OCI-LY7 (cell line): ENCODE data around the gene RHBDL1. TPM values are rescaled to one million over a fixed set of nuclear protein-coding genes. Genes with fewer than 3 reads are reported as not detected.

Experiments
- BruUV-seq: library from RNA; stranded (reverse); fragments of 400-500 nt; replicated peaks from 2 replicates; lab custom pipeline; 2021; lab: Mats Ljungman, UMichigan
- CTCF ChIA-PET: fragments of 300-600 bp; sonication (Branson Sonifier 250); formaldehyde crosslinking; loops from one replicate; lab custom pipeline; 2022; ENCODE audit warnings: antibody characterized with exemption; ENCODE audit not compliant: unreplicated experiment; lab: Charles Lee
- POLR2A ChIA-PET: fragments of 300-600 bp; sonication (Branson Sonifier 250); formaldehyde crosslinking; loops from one replicate; lab custom pipeline; 2022; ENCODE audit warnings: antibody characterized with exemption; lab: Charles Lee
- DNase-seq: peaks from one replicate; pipeline ENCODE4 v3.0.0-alpha.2; 2015; ENCODE audit warnings: low spot score
- H2AFZ ChIP-seq: fragments of 200-600 bp; sonication (generic), shearing (Covaris generic); 2 replicates; pipeline ENCODE4 v1.6.1; 2014; ENCODE audit warnings: mild to moderate bottlenecking, antibody characterized with exemption, low read length, moderate library complexity
- H3K27ac ChIP-seq: fragments of 200-600 bp; sonication (generic); 2 replicates; pipeline ENCODE4 v1.5.1; 2014; ENCODE audit warnings: mixed run types, low read depth, mild to moderate bottlenecking, moderate library complexity, low read length, inconsistent platforms; ENCODE audit not compliant: poor library complexity, severe bottlenecking
- H3K36me3 ChIP-seq: fragments of 200-600 bp; sonication (generic); 2 replicates; pipeline ENCODE4 v1.6.1; 2014; ENCODE audit warnings: mild to moderate bottlenecking, antibody characterized with exemption, low read length, moderate library complexity, mixed read lengths; ENCODE audit not compliant: insufficient read depth
- H3K4me1 ChIP-seq: fragments of 200-600 bp; sonication (generic); 2 replicates; pipeline ENCODE4 v1.5.1; 2014; ENCODE audit warnings: mild to moderate bottlenecking, low read length; ENCODE audit not compliant: insufficient read depth, poor library complexity, severe bottlenecking
- H3K4me2 ChIP-seq: fragments of 200-600 bp; sonication (generic); 2 replicates; pipeline ENCODE4 v1.6.1; 2014; ENCODE audit warnings: mild to moderate bottlenecking, low read length
- H3K4me3 ChIP-seq: fragments of 200-600 bp; sonication (generic); 2 replicates; pipeline ENCODE4 v1.5.1; 2014; ENCODE audit warnings: mild to moderate bottlenecking, low read depth, low read length; ENCODE audit not compliant: poor library complexity, severe bottlenecking
- H3K79me2 ChIP-seq: fragments of 200-600 bp; sonication (generic); 2 replicates; pipeline ENCODE4 v1.6.1; 2016; ENCODE audit warnings: low read depth, mild to moderate bottlenecking, low read length, moderate library complexity, mixed read lengths; ENCODE audit not compliant: insufficient read depth
- H3K9me2 ChIP-seq: fragments of 200-600 bp; sonication (generic); 2 replicates; pipeline ENCODE4 v1.6.1; 2016; ENCODE audit warnings: mild to moderate bottlenecking, low read length, mixed read lengths; ENCODE audit not compliant: insufficient read depth
- H3K9me3 ChIP-seq: fragments of 200-600 bp; sonication (generic); 2 replicates; pipeline ENCODE4 v1.6.1; 2014; ENCODE audit warnings: mild to moderate bottlenecking, mixed run types, low read length, mixed read lengths
- H4K20me1 ChIP-seq: fragments of 200-600 bp; sonication (generic); 2 replicates; pipeline ENCODE4 v1.6.1; 2014; ENCODE audit warnings: mild to moderate bottlenecking, antibody characterized with exemption, low read length, moderate library complexity, mixed read lengths; ENCODE audit not compliant: insufficient read depth
- EZH2phosphoT487 ChIP-seq: fragments of 200-600 bp; sonication (generic); IDR thresholded peaks from 2 replicates; pipeline ENCODE4 v1.6.1; 2018; ENCODE audit warnings: low read depth, borderline replicate concordance, mild to moderate bottlenecking, mixed run types, antibody characterized with exemption, low read length, moderate library complexity, mixed read lengths
- intact Hi-C: fragments of 100-400 bp; cut with micrococcal nuclease; formaldehyde crosslinking; loops from one replicate; pipeline ENCODE4 v1.10.0; 2022; ENCODE audit not compliant: unreplicated experiment
- total RNA-seq, 2 experiments: library from RNA; depleted of rRNA in 1 of 2; stranded (reverse); fragments of >200 nt in 1 of 2; shearing (Covaris generic) in 1 of 2; gene quantifications; 2 replicates each; pipeline ENCODE4 v1.2.3, GENCODE V29; 2014 to 2022
- TF ChIP-seq, protein P1 (sequence below): fragments of 200-600 bp; sonication (generic); conservative IDR thresholded peaks from 2 replicates; pipeline ENCODE4 v1.5.1; 2014; ENCODE audit warnings: mild to moderate bottlenecking, antibody characterized with exemption, low read length, moderate library complexity, mixed read lengths

The RHBDL1 gene
- total RNA-seq, 2 experiments from 2014 or later = 4.2 TPM

DNA sequence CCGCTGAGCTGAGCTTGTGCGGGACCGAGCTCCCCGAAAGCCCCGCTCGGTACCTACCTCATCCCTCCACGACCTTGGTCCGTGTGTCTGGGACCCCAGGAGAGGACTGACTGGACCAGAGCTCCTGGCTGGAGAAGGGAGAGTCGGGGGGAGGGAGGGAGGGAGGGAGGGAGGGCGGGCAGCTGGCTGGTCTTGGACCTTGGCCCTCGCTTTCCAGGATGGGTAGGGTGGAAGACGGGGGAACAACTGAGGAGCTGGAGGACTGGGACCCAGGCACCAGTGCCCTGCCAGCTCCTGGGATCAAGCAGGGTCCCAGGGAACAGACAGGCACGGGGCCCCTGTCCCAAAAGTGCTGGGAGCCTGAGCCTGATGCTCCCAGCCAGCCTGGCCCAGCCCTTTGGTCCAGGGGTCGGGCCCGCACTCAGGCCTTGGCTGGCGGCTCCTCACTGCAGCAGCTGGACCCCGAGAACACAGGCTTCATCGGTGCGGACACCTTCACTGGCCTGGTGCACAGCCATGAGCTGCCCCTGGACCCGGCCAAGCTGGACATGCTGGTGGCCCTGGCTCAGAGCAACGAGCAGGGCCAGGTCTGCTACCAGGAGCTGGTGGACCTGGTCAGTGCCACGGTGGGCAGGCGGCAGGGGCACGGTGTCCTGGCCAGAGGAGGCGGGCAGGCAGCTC lies 553 bp downstream of the RHBDL1 start:
- Histone ChIP-seq H3K9me2 (no peaks in the 10 kb centered on the region), H4K20me1 (peaks cover 1% of the 10 kb centered on the region; the same call in 1 of the 2 replicates), H3K4me1 (peaks cover 14% of the 10 kb centered on the region), H3K79me2 (peaks cover 5% of the 10 kb centered on the region; the same call in 1 of the 2 replicates), H3K4me2 (no peak overlapping the region), H2AFZ (no peak overlapping the region), H3K4me3 (no peak overlapping the region), H3K27ac (no peak overlapping the region), H3K36me3 (peaks cover 32% of the 10 kb centered on the region), H3K9me3 (no peaks in the 10 kb centered on the region)
- no peak for DNase-seq
- intact Hi-C loops = no loop called here
- TF ChIP-seq, protein P1, sequence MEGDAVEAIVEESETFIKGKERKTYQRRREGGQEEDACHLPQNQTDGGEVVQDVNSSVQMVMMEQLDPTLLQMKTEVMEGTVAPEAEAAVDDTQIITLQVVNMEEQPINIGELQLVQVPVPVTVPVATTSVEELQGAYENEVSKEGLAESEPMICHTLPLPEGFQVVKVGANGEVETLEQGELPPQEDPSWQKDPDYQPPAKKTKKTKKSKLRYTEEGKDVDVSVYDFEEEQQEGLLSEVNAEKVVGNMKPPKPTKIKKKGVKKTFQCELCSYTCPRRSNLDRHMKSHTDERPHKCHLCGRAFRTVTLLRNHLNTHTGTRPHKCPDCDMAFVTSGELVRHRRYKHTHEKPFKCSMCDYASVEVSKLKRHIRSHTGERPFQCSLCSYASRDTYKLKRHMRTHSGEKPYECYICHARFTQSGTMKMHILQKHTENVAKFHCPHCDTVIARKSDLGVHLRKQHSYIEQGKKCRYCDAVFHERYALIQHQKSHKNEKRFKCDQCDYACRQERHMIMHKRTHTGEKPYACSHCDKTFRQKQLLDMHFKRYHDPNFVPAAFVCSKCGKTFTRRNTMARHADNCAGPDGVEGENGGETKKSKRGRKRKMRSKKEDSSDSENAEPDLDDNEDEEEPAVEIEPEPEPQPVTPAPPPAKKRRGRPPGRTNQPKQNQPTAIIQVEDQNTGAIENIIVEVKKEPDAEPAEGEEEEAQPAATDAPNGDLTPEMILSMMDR = no peak
- no peak for TF ChIP-seq EZH2phosphoT487
- BruUV-seq = no TSS peak
- ChIA-PET CTCF (interaction anchor here (0.6 kb wide), 1 partner anchor 93 kb away, joined by 4 read pairs; no protein-coding TSS in a partner anchor), POLR2A (no interaction called here)

DNA sequence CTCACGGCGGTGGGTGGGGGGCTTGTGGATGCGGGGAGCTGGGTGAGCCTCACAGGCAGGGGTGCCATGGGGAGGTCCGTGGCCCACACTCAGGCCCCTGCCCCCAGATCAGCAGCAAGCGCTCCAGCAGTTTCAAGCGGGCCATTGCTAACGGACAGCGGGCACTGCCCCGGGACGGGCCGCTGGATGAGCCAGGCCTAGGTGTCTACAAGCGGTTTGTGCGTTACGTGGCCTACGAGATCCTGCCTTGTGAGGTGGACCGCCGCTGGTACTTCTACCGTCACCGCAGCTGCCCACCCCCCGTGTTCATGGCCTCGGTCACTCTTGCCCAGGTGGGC lies 1.1 kb downstream of the RHBDL1 start:
- Histone ChIP-seq H3K4me1 (peaks cover 19% of the 10 kb centered on the region), H3K9me3 (no peaks in the 10 kb centered on the region), H3K4me2 (no peak overlapping the region), H3K9me2 (no peaks in the 10 kb centered on the region), H4K20me1 (peaks cover 5% of the 10 kb centered on the region; the same call in 1 of the 2 replicates), H3K36me3 (peaks cover 31% of the 10 kb centered on the region), H3K4me3 (no peak overlapping the region), H3K79me2 (peaks cover 11% of the 10 kb centered on the region; the same call in 1 of the 2 replicates), H2AFZ (no peak overlapping the region), H3K27ac (no peak overlapping the region)
- intact Hi-C loops = no loop called here
- TF ChIP-seq, protein P1 = no peak
- TF ChIP-seq EZH2phosphoT487 = no peak
- no TSS peak for BruUV-seq
- CTCF ChIA-PET = no interaction called here
- DNase-seq = no peak
- POLR2A ChIA-PET = no interaction called here

DNA sequence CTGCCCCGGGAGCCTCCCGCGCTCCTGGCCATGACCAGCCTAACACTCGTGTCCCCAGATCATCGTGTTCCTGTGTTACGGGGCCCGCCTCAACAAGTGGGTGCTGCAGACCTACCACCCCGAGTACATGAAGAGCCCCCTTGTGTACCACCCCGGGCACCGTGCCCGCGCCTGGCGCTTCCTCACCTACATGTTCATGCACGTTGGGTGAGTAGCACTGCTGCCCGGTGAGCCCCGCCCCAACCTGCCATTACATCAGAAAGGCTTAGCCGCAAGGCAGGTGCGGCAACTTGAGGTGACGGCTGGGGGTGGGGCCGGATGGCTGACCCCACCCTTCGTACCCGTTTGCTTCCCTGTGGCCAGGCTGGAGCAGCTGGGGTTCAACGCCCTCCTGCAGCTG lies 1.4 kb downstream of the RHBDL1 start:
- Histone ChIP-seq H2AFZ (no peak overlapping the region), H3K9me3 (no peaks in the 10 kb centered on the region), H4K20me1 (peaks cover 5% of the 10 kb centered on the region; the same call in 1 of the 2 replicates), H3K36me3 (peaks cover 32% of the 10 kb centered on the region), H3K4me3 (no peak overlapping the region), H3K27ac (no peak overlapping the region), H3K4me2 (no peak overlapping the region), H3K4me1 (peaks cover 22% of the 10 kb centered on the region), H3K9me2 (no peaks in the 10 kb centered on the region), H3K79me2 (peaks cover 14% of the 10 kb centered on the region; the same call in 1 of the 2 replicates)
- no TSS peak for BruUV-seq
- TF ChIP-seq, protein P1 = no peak
- no peak for TF ChIP-seq EZH2phosphoT487
- POLR2A ChIA-PET = no interaction called here
- no peak for DNase-seq
- intact Hi-C loops = no loop called here
- CTCF ChIA-PET = no interaction called here
